Liver (tissue), 9 donors: Measurements from ENCODE around the gene SAPCD2. TPM values are rescaled to one million over a fixed set of nuclear protein-coding genes. Genes with fewer than 3 reads are reported as not detected.
"Not testable (repeated sequence)": the region's sequence is repeated elsewhere in the genome, so short reads cannot be mapped to it uniquely, and the experiment has no call there.

Experiments
- DNase-seq: peaks from one replicate; pipeline ENCODE4 v3.0.0-alpha.2; 2017; ENCODE audit warnings: low spot score
- H3K27ac ChIP-seq, 2 donors: one replicate each; pipeline ENCODE4 v1.7.0; 2013; ENCODE audit warnings: inconsistent platforms in 2 of 2, low read length in 2 of 2, control low read depth in 1 of 2, low read depth in 1 of 2, mild to moderate bottlenecking in 1 of 2
- H3K27me3 ChIP-seq, 4 donors: one replicate each; pipeline versions ENCODE4 v1.6.1 to v1.7.0; 2013; ENCODE audit warnings: low read length in 3 of 4, inconsistent platforms in 1 of 4, mild to moderate bottlenecking in 1 of 4, moderate library complexity in 1 of 4; ENCODE audit not compliant: control insufficient read depth in 4 of 4, insufficient read depth in 4 of 4
- H3K36me3 ChIP-seq, 4 donors: one replicate each; pipeline versions ENCODE4 v1.6.1 to v1.7.0; 2013; ENCODE audit warnings: low read length in 3 of 4, mild to moderate bottlenecking in 3 of 4, low read depth in 1 of 4, moderate library complexity in 1 of 4; ENCODE audit not compliant: control insufficient read depth in 4 of 4, insufficient read depth in 3 of 4
- H3K4me1 ChIP-seq, 4 donors: one replicate each; pipeline versions ENCODE4 v1.6.1 to v1.7.0; 2013; ENCODE audit warnings: low read length in 3 of 4, mild to moderate bottlenecking in 3 of 4, moderate library complexity in 1 of 4; ENCODE audit not compliant: control insufficient read depth in 4 of 4, insufficient read depth in 4 of 4
- H3K4me3 ChIP-seq, 3 donors: one replicate each; pipeline versions ENCODE4 v1.6.1 to v1.7.0; 2013; ENCODE audit warnings: low read length in 3 of 3, control low read depth in 1 of 3, low read depth in 1 of 3, mild to moderate bottlenecking in 1 of 3
- H3K9ac ChIP-seq, 2 donors: one replicate each; pipeline ENCODE4 v1.7.0; 2013; ENCODE audit warnings: low read length in 2 of 2, mild to moderate bottlenecking in 2 of 2, moderate library complexity in 2 of 2, control low read depth in 1 of 2, low read depth in 1 of 2
- H3K9me3 ChIP-seq, 4 donors: one replicate each; pipeline versions ENCODE4 v1.6.1 to v1.7.0; 2013; ENCODE audit warnings: low read length in 3 of 4; ENCODE audit not compliant: control insufficient read depth in 4 of 4
- FOXA1 ChIP-seq: IDR thresholded peaks from 2 replicates; pipeline ENCODE4 v1.6.1; 2016; ENCODE audit warnings: antibody characterized with exemption
- JUND ChIP-seq, 2 donors: IDR thresholded peaks; 2 replicates each; pipeline ENCODE4 v1.6.1; 2016; ENCODE audit warnings: antibody characterized with exemption in 2 of 2
- SP1 ChIP-seq: IDR thresholded peaks from 2 replicates; pipeline ENCODE4 v1.6.1; 2018; ENCODE audit warnings: antibody characterized with exemption, mild to moderate bottlenecking
- WGBS: extraction: QIAGEN DNeasy Blood & Tissue Kit; methylation state at CpG from one replicate; pipeline ENCODE4 v1.1.7; 2013; 5-methylcytosine and 5-hydroxymethylcytosine counted together
- polyA plus RNA-seq, 2 donors: library from polyadenylated mRNA; stranded (reverse) in 1 of 2; unstranded in 1 of 2; fragments of 200-250 nt in 1 of 2; fragments of >200 nt in 1 of 2; fragmentation: Nextera tagmentation in 1 of 2; extraction: Ambion mirVana in 1 of 2; gene quantifications; one replicate each; pipeline versions ENCODE4 v1.2.1 to v1.2.3, GENCODE V29; 2013 to 2015
- total RNA-seq, 2 donors: library from RNA; depleted of rRNA; stranded (reverse); fragments of >200 nt; gene quantifications; one replicate each; pipeline ENCODE4 v1.2.3, GENCODE V29; 2014
- TF ChIP-seq, protein P1 (sequence below): IDR thresholded peaks from 2 replicates; pipeline ENCODE4 v1.6.1; 2016; ENCODE audit warnings: antibody characterized with exemption, mild to moderate bottlenecking
- donor health status: healthy.
- donor health status: healthy.
- donor health status: healthy.
- donor health status: healthy.
- donor health status: healthy.

Gene SAPCD2
- total RNA-seq (1 to 10 TPM in 1 of 2 donors, under 1 TPM in 1; 0.08 to 1.8 TPM), polyA plus RNA-seq (under 1 TPM; 0.06 to 0.38 TPM)

- Histone ChIP-seq H3K4me1 (peaks cover 4 to 12% (median 5%) of the 10 kb centered on the region in 4 donors), H3K36me3 (no peaks in the 10 kb centered on the region), H3K9ac (no peak within 1 kb of the TSS), H3K27ac (no peak within 1 kb of the TSS), H3K27me3 (peaks cover 0 to 13% (median 1%) of the 10 kb centered on the region in 4 donors), H3K4me3 (peak within 1 kb of the TSS in 1 of 3 donors; percentile 46), H3K9me3 (no peaks in the 10 kb centered on the region)
- TF ChIP-seq JUND (IDR thresholded peaks at IDR 0.05) (no peak), SP1 (peak; percentile 23)
- 3% methylated on average over 74 of the region's 74 CpGs for WGBS
- peak; percentile 75 for DNase-seq
Observed at GRCh38 chr9:137070201-137070905, at the start of gene SAPCD2. Gene SAPCD2, minus strand, starts transcription at chr9:137070557. Its CDS starts 97 bp downstream, at chr9:137070460.

- not testable (repeated sequence) for H3K4me1 ChIP-seq, H3K9me3 ChIP-seq, H3K27me3 ChIP-seq, H3K27ac ChIP-seq, H3K4me3 ChIP-seq, H3K9ac ChIP-seq, DNase-seq, H3K36me3 ChIP-seq
- 77% methylated on average over 12 of the region's 12 CpGs for WGBS
Observed at GRCh38 chr9:137118092-137118603, 47.8 kb upstream of the SAPCD2 start.

DNA sequence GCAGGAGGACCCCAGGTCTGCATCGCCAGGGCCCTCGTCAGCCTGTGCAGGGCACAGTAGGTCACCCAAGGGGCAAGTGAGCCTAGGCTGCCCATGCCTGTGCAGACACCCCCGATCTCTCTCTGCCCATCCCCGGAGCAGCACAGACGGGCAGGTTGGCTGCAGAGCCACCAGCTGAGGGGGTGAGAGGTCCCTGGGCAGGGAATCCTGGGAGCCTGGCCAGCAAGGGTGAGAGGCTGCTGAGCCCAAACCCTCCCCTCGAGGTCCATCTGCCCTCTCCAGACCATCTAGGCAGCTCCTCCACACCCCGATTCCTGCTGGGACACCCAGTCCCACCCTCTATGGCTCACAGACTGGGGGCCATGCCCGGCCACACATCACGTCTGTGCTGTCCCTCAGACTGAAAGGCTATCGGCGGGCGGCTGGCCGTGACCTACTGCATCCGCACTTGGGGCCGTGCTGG is 46.9 kb upstream of the SAPCD2 start:
- no peak overlapping the region for H3K4me3 ChIP-seq
- no peaks in the 10 kb centered on the region for H3K9me3 ChIP-seq
- TF ChIP-seq, protein P1, sequence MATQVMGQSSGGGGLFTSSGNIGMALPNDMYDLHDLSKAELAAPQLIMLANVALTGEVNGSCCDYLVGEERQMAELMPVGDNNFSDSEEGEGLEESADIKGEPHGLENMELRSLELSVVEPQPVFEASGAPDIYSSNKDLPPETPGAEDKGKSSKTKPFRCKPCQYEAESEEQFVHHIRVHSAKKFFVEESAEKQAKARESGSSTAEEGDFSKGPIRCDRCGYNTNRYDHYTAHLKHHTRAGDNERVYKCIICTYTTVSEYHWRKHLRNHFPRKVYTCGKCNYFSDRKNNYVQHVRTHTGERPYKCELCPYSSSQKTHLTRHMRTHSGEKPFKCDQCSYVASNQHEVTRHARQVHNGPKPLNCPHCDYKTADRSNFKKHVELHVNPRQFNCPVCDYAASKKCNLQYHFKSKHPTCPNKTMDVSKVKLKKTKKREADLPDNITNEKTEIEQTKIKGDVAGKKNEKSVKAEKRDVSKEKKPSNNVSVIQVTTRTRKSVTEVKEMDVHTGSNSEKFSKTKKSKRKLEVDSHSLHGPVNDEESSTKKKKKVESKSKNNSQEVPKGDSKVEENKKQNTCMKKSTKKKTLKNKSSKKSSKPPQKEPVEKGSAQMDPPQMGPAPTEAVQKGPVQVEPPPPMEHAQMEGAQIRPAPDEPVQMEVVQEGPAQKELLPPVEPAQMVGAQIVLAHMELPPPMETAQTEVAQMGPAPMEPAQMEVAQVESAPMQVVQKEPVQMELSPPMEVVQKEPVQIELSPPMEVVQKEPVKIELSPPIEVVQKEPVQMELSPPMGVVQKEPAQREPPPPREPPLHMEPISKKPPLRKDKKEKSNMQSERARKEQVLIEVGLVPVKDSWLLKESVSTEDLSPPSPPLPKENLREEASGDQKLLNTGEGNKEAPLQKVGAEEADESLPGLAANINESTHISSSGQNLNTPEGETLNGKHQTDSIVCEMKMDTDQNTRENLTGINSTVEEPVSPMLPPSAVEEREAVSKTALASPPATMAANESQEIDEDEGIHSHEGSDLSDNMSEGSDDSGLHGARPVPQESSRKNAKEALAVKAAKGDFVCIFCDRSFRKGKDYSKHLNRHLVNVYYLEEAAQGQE: no peak
- TF ChIP-seq FOXA1: no peak
- H3K36me3 ChIP-seq: peaks cover 0 to 3% (median under 1%) of the 10 kb centered on the region in 4 donors
- no peak overlapping the region for H3K27ac ChIP-seq
- H3K9ac ChIP-seq: no peak overlapping the region
- H3K4me1 ChIP-seq: peaks cover 4 to 7% (median 5%) of the 10 kb centered on the region in 4 donors
- WGBS: 70% methylated on average over 15 of the region's 15 CpGs
- H3K27me3 ChIP-seq: no peaks in the 10 kb centered on the region
- no peak for DNase-seq

DNA sequence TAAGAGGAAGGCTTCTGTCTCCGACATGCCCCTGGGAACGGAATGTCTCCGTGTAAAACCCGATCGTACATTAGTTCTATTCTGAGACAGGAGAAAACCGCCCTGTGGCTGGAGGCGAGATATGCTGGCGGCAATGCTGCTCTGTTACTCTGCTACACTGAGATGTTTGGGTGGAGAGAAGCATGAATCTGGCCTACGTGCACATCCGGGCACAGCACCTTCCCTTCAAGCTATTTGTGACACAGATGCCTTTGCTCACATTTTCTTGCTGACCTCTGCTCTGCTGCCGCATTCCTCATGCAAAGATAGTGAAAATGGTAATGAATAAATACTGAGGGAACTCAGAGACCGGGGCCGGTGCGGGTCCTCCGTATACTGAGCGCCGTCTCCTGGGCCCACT is 46.4 kb upstream of the SAPCD2 start:
- no peak overlapping the region for H3K27ac ChIP-seq
- no peak overlapping the region for H3K9ac ChIP-seq
- H3K4me3 ChIP-seq: no peak overlapping the region
- H3K4me1 ChIP-seq: peaks cover 4 to 7% (median 5%) of the 10 kb centered on the region in 4 donors
- no peaks in the 10 kb centered on the region for H3K27me3 ChIP-seq
- WGBS: 49% methylated on average over 17 of the region's 17 CpGs
- no peak for DNase-seq
- no peak for TF ChIP-seq FOXA1
- TF ChIP-seq JUND (IDR thresholded peaks at IDR 0.05): no peak
- H3K36me3 ChIP-seq: peaks cover 0 to 6% (median 1%) of the 10 kb centered on the region in 4 donors
- no peaks in the 10 kb centered on the region for H3K9me3 ChIP-seq
